ENCODE measurements around the gene HSPB6.
A peak's percentile ranks its signal among the peaks of the same experiment; 100 is the strongest.

HSPB6 gene

GRCh38 chr19:35776102-35776788, 19.4 kb upstream of the HSPB6 start:
- Histone ChIP-seq H3K36me3 (replicated peaks; ENCODE audit: low read depth, low read length) (no peaks in the 10 kb centered on the region), H3K4me1 (ENCODE audit: low read length) (peaks cover 23% of the 10 kb centered on the region), H3K9me3 (ENCODE audit: insufficient read depth, low read length) (no peaks in the 10 kb centered on the region), H2AFZ (ENCODE audit: low read depth, low read length) (no peak overlapping the region), H3K27me3 (ENCODE audit: low read depth, low read length) (no peaks in the 10 kb centered on the region), H3K79me2 (ENCODE audit: low read length) (no peaks in the 10 kb centered on the region), H3K4me3 (ENCODE audit: low read length) (peak overlapping the region; percentile 79), H3K9ac (ENCODE audit: low read length) (peak overlapping the region; percentile 60), H3K27ac (ENCODE audit: low read length) (no peak overlapping the region), H4K20me1 (ENCODE audit: insufficient read depth, low read length) (no peaks in the 10 kb centered on the region), H3K4me2 (ENCODE audit: low read length) (peak overlapping the region; percentile 76)
- TF ChIP-seq, protein P1, sequence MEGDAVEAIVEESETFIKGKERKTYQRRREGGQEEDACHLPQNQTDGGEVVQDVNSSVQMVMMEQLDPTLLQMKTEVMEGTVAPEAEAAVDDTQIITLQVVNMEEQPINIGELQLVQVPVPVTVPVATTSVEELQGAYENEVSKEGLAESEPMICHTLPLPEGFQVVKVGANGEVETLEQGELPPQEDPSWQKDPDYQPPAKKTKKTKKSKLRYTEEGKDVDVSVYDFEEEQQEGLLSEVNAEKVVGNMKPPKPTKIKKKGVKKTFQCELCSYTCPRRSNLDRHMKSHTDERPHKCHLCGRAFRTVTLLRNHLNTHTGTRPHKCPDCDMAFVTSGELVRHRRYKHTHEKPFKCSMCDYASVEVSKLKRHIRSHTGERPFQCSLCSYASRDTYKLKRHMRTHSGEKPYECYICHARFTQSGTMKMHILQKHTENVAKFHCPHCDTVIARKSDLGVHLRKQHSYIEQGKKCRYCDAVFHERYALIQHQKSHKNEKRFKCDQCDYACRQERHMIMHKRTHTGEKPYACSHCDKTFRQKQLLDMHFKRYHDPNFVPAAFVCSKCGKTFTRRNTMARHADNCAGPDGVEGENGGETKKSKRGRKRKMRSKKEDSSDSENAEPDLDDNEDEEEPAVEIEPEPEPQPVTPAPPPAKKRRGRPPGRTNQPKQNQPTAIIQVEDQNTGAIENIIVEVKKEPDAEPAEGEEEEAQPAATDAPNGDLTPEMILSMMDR (IDR thresholded peaks at IDR 0.05; ENCODE audit: low read depth, low read length): no peak
- no peak for TF ChIP-seq EZH2phosphoT487 (IDR thresholded peaks at IDR 0.05; ENCODE audit: low read depth)

DNA sequence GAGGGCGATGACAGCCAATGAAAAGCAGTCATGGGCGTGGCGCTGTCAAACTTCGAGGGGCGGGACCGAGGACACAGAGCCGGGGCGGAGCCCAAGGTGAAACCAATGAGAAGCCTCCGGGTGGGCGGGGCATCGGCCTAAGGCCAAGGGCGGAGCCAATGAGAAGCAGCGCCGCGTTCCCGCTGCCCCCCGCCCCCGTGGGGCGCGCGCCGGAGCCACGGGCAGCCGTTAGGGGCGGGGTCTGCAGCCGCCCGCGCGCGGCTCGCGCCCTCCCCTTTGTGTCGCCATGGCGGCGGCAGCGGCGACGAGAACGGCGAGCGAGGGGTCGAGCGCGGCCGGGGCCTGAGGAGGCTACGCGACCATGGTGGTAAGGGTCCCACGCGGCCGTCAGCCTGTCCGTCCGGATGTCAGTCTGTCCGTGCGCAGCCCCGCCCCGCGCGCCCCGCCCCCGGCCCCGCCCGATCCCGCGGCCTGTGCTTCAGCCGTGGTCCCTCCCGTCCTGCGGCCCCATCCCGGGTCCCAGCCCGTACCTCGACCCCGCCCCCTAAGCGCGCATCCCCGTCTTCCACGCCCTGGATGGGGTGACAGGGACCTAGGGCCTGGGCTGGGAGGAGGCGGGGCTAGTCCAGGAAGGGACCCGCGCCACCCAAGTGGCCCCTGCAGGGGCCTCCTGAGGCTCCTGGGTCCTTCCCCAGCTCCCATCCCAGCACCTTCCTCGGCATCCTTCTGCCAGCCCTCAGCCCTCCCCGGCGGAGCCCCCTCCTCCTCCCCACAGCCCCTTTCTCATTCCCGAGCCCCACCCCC, 18.7 kb upstream of the HSPB6 start, which contains the start of gene ARHGAP33:
Gene ARHGAP33, plus strand, starts transcription at position 267 of the 804 bp plus-strand sequence. Its CDS starts 95 bp downstream, at position 362.
- Histone ChIP-seq H2AFZ (ENCODE audit: low read depth, low read length) (no peak within 1 kb of the TSS; the same call in 1 of the 2 replicates), H3K27me3 (ENCODE audit: low read depth, low read length) (no peaks in the 10 kb centered on the region), H4K20me1 (ENCODE audit: insufficient read depth, low read length) (no peaks in the 10 kb centered on the region), H3K9me3 (ENCODE audit: insufficient read depth, low read length) (no peaks in the 10 kb centered on the region), H3K4me2 (ENCODE audit: low read length) (peak within 1 kb of the TSS; percentile 76), H3K4me1 (ENCODE audit: low read length) (peaks cover 23% of the 10 kb centered on the region), H3K79me2 (ENCODE audit: low read length) (no peaks in the 10 kb centered on the region), H3K27ac (ENCODE audit: low read length) (no peak within 1 kb of the TSS), H3K36me3 (replicated peaks; ENCODE audit: low read depth, low read length) (no peaks in the 10 kb centered on the region), H3K4me3 (ENCODE audit: low read length) (peak within 1 kb of the TSS; percentile 79), H3K9ac (ENCODE audit: low read length) (peak within 1 kb of the TSS; percentile 60)
- TF ChIP-seq, protein P1 (IDR thresholded peaks at IDR 0.05; ENCODE audit: low read depth, low read length): no peak
- TF ChIP-seq EZH2phosphoT487 (IDR thresholded peaks at IDR 0.05; ENCODE audit: low read depth): no peak

DNA sequence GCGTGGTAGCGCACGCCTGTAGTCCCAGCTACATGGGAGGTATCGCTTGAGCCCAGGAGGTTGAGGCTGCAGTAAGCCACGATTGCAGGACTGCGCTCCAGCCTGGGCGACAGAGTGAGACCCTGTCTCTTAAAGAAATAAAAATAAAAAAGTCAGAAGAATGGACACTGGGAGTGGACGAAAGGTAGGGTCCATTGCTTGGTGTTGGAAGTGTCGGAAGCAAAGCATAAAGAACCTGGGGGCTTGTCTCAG, 18.1 kb upstream of the HSPB6 start:
- Histone ChIP-seq H3K9me3 (ENCODE audit: insufficient read depth, low read length) (no peaks in the 10 kb centered on the region), H3K27ac (ENCODE audit: low read length) (no peak overlapping the region), H3K27me3 (ENCODE audit: low read depth, low read length) (no peaks in the 10 kb centered on the region), H3K79me2 (ENCODE audit: low read length) (no peaks in the 10 kb centered on the region), H3K9ac (ENCODE audit: low read length) (no peak overlapping the region), H3K4me3 (ENCODE audit: low read length) (peak overlapping the region; percentile 79), H4K20me1 (ENCODE audit: insufficient read depth, low read length) (no peaks in the 10 kb centered on the region), H2AFZ (ENCODE audit: low read depth, low read length) (no peak overlapping the region), H3K36me3 (replicated peaks; ENCODE audit: low read depth, low read length) (no peaks in the 10 kb centered on the region), H3K4me2 (ENCODE audit: low read length) (peak overlapping the region; percentile 76), H3K4me1 (ENCODE audit: low read length) (peaks cover 22% of the 10 kb centered on the region)
- TF ChIP-seq EZH2phosphoT487 (IDR thresholded peaks at IDR 0.05; ENCODE audit: low read depth): no peak
- TF ChIP-seq, protein P1 (IDR thresholded peaks at IDR 0.05; ENCODE audit: low read depth, low read length): no peak

DNA sequence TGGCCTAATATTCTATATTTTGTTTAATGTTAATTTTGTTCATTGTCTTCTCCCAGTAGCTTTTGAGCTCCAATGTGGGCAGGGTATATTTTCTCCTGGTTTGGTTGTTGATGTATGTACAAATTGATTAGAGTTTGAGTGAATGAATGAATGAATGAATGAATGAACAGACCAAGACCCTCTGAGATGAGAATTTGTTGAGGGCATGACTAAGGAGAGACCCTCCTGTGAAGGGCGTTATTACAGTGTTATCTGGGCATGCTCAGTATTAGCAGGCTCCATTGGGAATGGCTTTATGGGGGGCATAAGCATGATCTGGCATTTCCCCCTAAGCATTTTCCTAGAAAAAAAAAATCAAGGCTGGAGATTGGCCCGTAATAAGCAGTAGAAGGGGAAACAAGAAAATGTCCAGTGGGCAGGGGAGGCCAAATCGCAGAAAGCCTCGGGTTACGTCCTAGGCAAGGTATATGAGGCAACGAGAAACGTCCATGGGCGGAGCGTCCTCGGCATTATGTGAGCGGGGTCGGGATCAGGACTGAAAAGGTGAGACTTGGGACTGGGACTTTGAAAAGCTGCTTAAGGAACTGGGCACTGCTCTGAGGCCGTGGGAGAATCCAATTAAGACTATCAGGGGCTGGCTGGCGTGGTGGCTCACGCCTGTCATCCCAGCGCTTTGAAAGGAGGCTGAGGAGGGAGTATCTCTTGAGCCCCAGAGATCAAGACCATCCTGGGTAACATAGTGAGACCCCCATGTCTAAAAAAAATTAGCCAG, 17.6 kb upstream of the HSPB6 start:
- H3K9me3 ChIP-seq (ENCODE audit: insufficient read depth, low read length): no peaks in the 10 kb centered on the region
- no peak overlapping the region for H2AFZ ChIP-seq (ENCODE audit: low read depth, low read length)
- no peaks in the 10 kb centered on the region for H3K36me3 ChIP-seq (replicated peaks; ENCODE audit: low read depth, low read length)
- no peaks in the 10 kb centered on the region for H4K20me1 ChIP-seq (ENCODE audit: insufficient read depth, low read length)
- peak overlapping the region; percentile 79 for H3K4me3 ChIP-seq (ENCODE audit: low read length)
- H3K4me1 ChIP-seq (ENCODE audit: low read length): peaks cover 17% of the 10 kb centered on the region
- H3K79me2 ChIP-seq (ENCODE audit: low read length): no peaks in the 10 kb centered on the region
- H3K27ac ChIP-seq (ENCODE audit: low read length): no peak overlapping the region
- peak overlapping the region; percentile 76 for H3K4me2 ChIP-seq (ENCODE audit: low read length)
- H3K9ac ChIP-seq (ENCODE audit: low read length): no peak overlapping the region
- no peak for TF ChIP-seq EZH2phosphoT487 (IDR thresholded peaks at IDR 0.05; ENCODE audit: low read depth)
- TF ChIP-seq, protein P1 (IDR thresholded peaks at IDR 0.05; ENCODE audit: low read depth, low read length): no peak
- no peaks in the 10 kb centered on the region for H3K27me3 ChIP-seq (ENCODE audit: low read depth, low read length)
